Astrocyte of the spinal cord (primary cell): ENCODE measurements around the gene DPH1.
A peak's percentile ranks its signal among the peaks of the same experiment; 100 is the strongest.

Experiments
- DNase-seq: peaks from one replicate; pipeline ENCODE4 v3.0.0; 2011; ENCODE audit warnings: low read depth, low spot score
- H3K4me3 ChIP-seq: 2 replicates; pipeline ENCODE4 v1.5.1; 2011; ENCODE audit warnings: low read depth, mild to moderate bottlenecking, low read length, moderate library complexity
- CTCF ChIP-seq: IDR thresholded peaks from 2 replicates; pipeline ENCODE4 v1.5.1; 2012; ENCODE audit warnings: low read depth, mild to moderate bottlenecking, low read length, inconsistent platforms
- in situ Hi-C: cut with HindIII; loops from 2 replicates; pipeline ENCODE4 v1.10.0; 2017; ENCODE audit warnings: low sequenced_read_pairs

Gene DPH1

GRCh38 chr17:2022647-2023240 lies 7.2 kb upstream of the DPH1 start:
- no peak for DNase-seq
- in situ Hi-C loops, result no loop called here
- no peak for TF ChIP-seq CTCF
- no peak overlapping the region for H3K4me3 ChIP-seq

GRCh38 chr17:2023256-2023655 lies 6.7 kb upstream of the DPH1 start:
- H3K4me3 ChIP-seq, result no peak overlapping the region
- DNase-seq, result no peak
- no peak for TF ChIP-seq CTCF
- in situ Hi-C loops, result no loop called here

GRCh38 chr17:2023692-2024571 lies 6.0 kb upstream of the DPH1 start:
- peak; percentile 25 for DNase-seq
- TF ChIP-seq CTCF, result no peak
- H3K4me3 ChIP-seq, result no peak overlapping the region
- in situ Hi-C loops, result no loop called here

- no peak overlapping the region for H3K4me3 ChIP-seq
- no peak for TF ChIP-seq CTCF
- no peak for DNase-seq
- in situ Hi-C loops, result loop anchor here (25.0 kb wide), 1 partner anchor 112 kb away; no protein-coding TSS in a partner anchor
Observed at GRCh38 chr17:2024572-2025219, 5.3 kb upstream of the DPH1 start.

- TF ChIP-seq CTCF, result no peak
- in situ Hi-C loops, result loop anchor here (25.0 kb wide), 1 partner anchor 113 kb away; no protein-coding TSS in a partner anchor
- H3K4me3 ChIP-seq, result peak within 1 kb of the TSS; percentile 13
- DNase-seq, result peak; percentile 32
Observed at GRCh38 chr17:2025220-2025621, 4.7 kb upstream of the DPH1 start, which contains the start of gene RTN4RL1. TSS of gene RTN4RL1 (minus strand) at chr17:2025334. CDS start at chr17:2024865, 469 bp downstream.

GRCh38 chr17:2025622-2026309 lies 4.2 kb upstream of the DPH1 start:
- peak overlapping the region; percentile 13 for H3K4me3 ChIP-seq
- DNase-seq, result peak; percentile 43
- peak; percentile 71 for TF ChIP-seq CTCF
- in situ Hi-C loops, result loop anchor here (25.0 kb wide), 1 partner anchor 113 kb away; no protein-coding TSS in a partner anchor
